Common myeloid progenitor, CD34-positive (primary cell): ENCODE measurements around the gene KCNMA1.

ENCODE experiments used
- CTCF ChIA-PET: fragments of 350-600 bp; sonication (Branson Sonifier 250); formaldehyde crosslinking; loops from one replicate; lab custom pipeline; 2021; ENCODE audit warnings: antibody characterized with exemption; lab: Charles Lee
- POLR2A ChIA-PET: fragments of 350-600 bp; sonication (Branson Sonifier 250); formaldehyde crosslinking; loops from one replicate; lab custom pipeline; 2021; ENCODE audit warnings: antibody characterized with exemption; lab: Charles Lee
- DNase-seq, 3 donors: peaks; one replicate each; pipeline versions ENCODE4 v3.0.0 to v3.0.0-alpha.2; 2013
- H3K27ac ChIP-seq, 2 experiments: 1 replicate in 1 of 2; 2 replicates in 1 of 2; pipeline ENCODE4 v1.7.0; 2013; ENCODE audit warnings: inconsistent platforms in 2 of 2, low read length in 2 of 2, mild to moderate bottlenecking in 2 of 2, low read depth in 1 of 2, moderate library complexity in 1 of 2; ENCODE audit not compliant: severe bottlenecking in 2 of 2, insufficient read depth in 1 of 2, poor library complexity in 1 of 2
- H3K27me3 ChIP-seq, 5 experiments: replicated peaks in 2 of 5; 1 replicate in 3 of 5; 2 replicates in 2 of 5; pipeline versions ENCODE4 v1.6.1 to v1.7.0; 2013; ENCODE audit warnings: low read length in 4 of 5, mild to moderate bottlenecking in 2 of 5, moderate library complexity in 2 of 5, inconsistent platforms in 1 of 5; ENCODE audit not compliant: insufficient read depth in 5 of 5, control insufficient read depth in 4 of 5
- H3K36me3 ChIP-seq, 4 experiments: 1 replicate in 2 of 4; 2 replicates in 2 of 4; pipeline versions ENCODE4 v1.6.1 to v1.7.0; 2013; ENCODE audit warnings: low read length in 3 of 4, control low read depth in 1 of 4, mild to moderate bottlenecking in 1 of 4; ENCODE audit not compliant: control insufficient read depth in 4 of 4, insufficient read depth in 4 of 4
- H3K4me1 ChIP-seq, 4 experiments: 1 replicate in 3 of 4; 2 replicates in 1 of 4; pipeline versions ENCODE4 v1.6.1 to v1.7.1; 2013; ENCODE audit warnings: low read length in 3 of 4, mild to moderate bottlenecking in 3 of 4, control low read depth in 1 of 4, inconsistent platforms in 1 of 4, moderate library complexity in 1 of 4; ENCODE audit not compliant: control insufficient read depth in 4 of 4, insufficient read depth in 4 of 4; ENCODE audit errors: control extremely low read depth in 1 of 4
- H3K4me3 ChIP-seq, 7 experiments: 1 replicate in 4 of 7; 2 replicates in 3 of 7; pipeline versions ENCODE4 v1.5.1 to v1.7.0; 2013; ENCODE audit warnings: mild to moderate bottlenecking in 7 of 7, low read length in 6 of 7, moderate library complexity in 6 of 7, inconsistent platforms in 2 of 7, low read depth in 2 of 7, control low read depth in 1 of 7; ENCODE audit not compliant: insufficient read depth in 4 of 7, control insufficient read depth in 1 of 7; ENCODE audit errors: extremely low read depth in 1 of 7
- H3K9me3 ChIP-seq, 5 experiments: 1 replicate in 4 of 5; 2 replicates in 1 of 5; pipeline versions ENCODE4 v1.6.1 to v1.7.1; 2013; ENCODE audit warnings: low read length in 4 of 5, mild to moderate bottlenecking in 2 of 5, inconsistent platforms in 1 of 5, low read depth in 1 of 5, moderate library complexity in 1 of 5; ENCODE audit not compliant: control insufficient read depth in 4 of 5, insufficient read depth in 2 of 5; ENCODE audit errors: control extremely low read depth in 1 of 5
- WGBS: methylation state at CpG from one replicate; pipeline ENCODE4 v1.1.5; 2013; ENCODE audit not compliant: insufficient coverage; 5-methylcytosine and 5-hydroxymethylcytosine counted together

KCNMA1 gene

DNA sequence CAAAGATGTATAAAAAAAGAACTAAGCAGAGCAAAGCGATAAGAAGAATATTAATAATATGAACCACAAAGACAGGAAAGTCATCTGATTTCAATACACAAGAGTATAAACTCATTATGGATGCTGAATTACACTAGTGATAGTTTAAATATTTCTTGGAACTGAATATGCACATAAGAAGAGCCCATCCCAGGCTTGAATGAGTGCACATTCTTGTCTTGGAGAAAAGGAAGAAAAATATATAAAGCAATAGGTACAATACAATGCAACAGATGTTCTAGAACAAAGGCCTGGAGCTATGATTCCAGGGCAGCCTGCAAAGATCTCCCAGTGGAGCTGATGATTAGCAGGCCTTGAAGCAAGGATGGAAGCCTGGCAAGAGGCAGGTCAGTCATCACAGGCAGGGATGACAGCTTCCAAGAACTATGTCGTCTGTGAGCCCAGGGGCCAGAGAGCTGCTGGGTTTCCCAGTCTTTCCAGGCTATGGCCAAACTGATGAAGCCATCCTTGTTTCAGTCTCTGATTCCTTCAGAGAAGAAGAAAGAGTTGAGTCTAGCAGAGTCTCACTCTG, 277.6 kb downstream of the KCNMA1 start:
- POLR2A ChIA-PET, result no interaction called here
- Histone ChIP-seq H3K4me1 (no peaks in the 10 kb centered on the region), H3K27ac (no peak overlapping the region), H3K9me3 (peaks cover 0 to 3% (median 0%) of the 10 kb centered on the region in 5 experiments), H3K27me3 (peaks cover 0 to 19% (median 4%) of the 10 kb centered on the region in 5 experiments), H3K36me3 (no peaks in the 10 kb centered on the region), H3K4me3 (no peak overlapping the region)
- WGBS, result 100% methylated on average over 1 of the region's 2 CpGs
- DNase-seq, result no peak
- CTCF ChIA-PET, result no interaction called here

DNA sequence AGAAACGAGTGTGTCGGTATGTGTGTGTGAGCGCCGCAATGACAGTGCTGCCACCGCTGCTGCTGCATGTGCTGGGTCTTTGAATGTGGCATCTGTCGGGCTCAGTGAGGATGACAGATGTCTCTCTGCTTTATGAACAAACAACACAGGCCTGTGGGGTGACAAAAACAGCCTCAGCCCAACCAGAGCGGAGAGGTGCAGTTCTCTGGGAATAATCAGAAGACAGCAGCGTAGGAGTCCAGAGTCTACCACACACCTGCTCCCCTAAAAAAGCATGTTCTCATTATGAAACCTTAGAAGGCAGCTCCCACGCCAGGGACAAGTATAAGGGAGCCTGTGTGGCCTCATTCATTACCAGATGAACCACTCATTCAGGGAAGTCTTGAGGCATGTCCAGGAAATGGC, 278.3 kb downstream of the KCNMA1 start:
- no peak overlapping the region for H3K4me3 ChIP-seq
- no peak overlapping the region for H3K27ac ChIP-seq
- WGBS, result 94% methylated on average over 9 of the region's 9 CpGs
- ChIA-PET POLR2A (no interaction called here), CTCF (no interaction called here)
- H3K36me3 ChIP-seq, result no peaks in the 10 kb centered on the region
- no peak for DNase-seq
- peaks cover 0 to 3% (median 0%) of the 10 kb centered on the region in 5 experiments for H3K9me3 ChIP-seq
- no peaks in the 10 kb centered on the region for H3K4me1 ChIP-seq
- peaks cover 0 to 15% (median 4%) of the 10 kb centered on the region in 5 experiments for H3K27me3 ChIP-seq

DNA sequence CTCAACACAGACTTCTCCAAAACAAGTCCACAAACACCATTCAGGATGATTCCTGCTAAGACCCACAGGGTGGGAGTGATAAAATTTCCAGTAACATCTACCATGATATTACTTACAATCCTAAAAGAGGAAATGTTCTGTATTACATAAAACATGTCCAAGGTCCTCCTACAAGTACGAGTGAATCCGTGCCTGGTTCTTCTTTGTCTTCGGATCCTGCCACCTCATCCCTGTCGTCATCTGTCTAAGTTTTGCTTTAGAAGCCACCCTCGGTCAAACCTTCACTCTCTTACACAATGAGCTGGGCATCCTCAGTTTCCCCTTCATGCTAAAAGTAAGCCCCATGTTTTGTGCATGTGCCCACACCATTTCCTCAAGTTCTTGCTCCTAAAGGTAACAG, 279.0 kb downstream of the KCNMA1 start:
- DNase-seq, result no peak
- Histone ChIP-seq H3K4me1 (no peaks in the 10 kb centered on the region), H3K36me3 (no peaks in the 10 kb centered on the region), H3K27me3 (peaks cover 0 to 14% (median 4%) of the 10 kb centered on the region in 5 experiments), H3K9me3 (peaks cover 0 to 3% (median 0%) of the 10 kb centered on the region in 5 experiments), H3K4me3 (no peak overlapping the region), H3K27ac (no peak overlapping the region)
- ChIA-PET CTCF (interaction anchor here (1.5 kb wide), 1 partner anchor 36 kb away, joined by 3 read pairs; no protein-coding TSS in a partner anchor), POLR2A (no interaction called here)
- 97% methylated on average over 5 of the region's 5 CpGs for WGBS

DNA sequence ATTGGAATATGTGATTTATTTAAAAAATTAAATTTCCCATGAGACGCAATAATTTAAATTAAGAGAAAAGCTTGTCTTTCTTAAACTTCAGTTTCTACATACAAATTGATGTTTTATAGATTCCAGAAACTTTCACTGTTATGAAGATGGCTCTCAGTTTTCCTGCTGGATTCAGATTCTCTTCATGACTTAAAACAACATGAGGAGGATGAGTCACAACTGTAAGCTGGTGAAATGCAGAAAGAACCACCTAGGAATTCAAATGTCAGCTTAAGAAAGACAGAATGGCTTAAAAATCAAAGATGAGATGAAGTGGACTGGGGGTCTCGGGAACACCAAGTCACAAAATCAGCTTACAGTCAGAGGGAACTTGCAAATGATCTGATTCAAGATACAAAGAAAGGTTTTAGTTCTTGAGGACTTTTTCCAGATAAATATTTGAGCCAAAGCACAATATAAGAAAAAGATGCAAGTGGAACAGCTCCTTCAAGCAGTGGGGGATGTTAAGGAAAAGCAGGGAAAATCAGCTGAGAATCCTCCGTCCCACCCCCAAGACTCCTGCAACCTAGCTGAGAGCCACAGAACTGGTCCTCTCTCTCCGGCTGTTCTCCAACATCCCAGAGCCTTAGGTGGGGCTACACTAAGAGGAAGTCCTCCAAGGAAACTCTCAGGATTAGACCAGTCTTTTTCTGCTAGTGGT, 279.8 kb downstream of the KCNMA1 start:
- Histone ChIP-seq H3K4me3 (no peak overlapping the region), H3K27ac (no peak overlapping the region), H3K9me3 (peaks cover 0 to 3% (median 0%) of the 10 kb centered on the region in 5 experiments), H3K36me3 (no peaks in the 10 kb centered on the region), H3K27me3 (peaks cover 0 to 9% (median 4%) of the 10 kb centered on the region in 5 experiments), H3K4me1 (no peaks in the 10 kb centered on the region)
- no peak for DNase-seq
- 89% methylated on average over 2 of the region's 4 CpGs for WGBS
- ChIA-PET CTCF (interaction anchor here (1.5 kb wide), 1 partner anchor 37 kb away, joined by 3 read pairs; no protein-coding TSS in a partner anchor), POLR2A (no interaction called here)

DNA sequence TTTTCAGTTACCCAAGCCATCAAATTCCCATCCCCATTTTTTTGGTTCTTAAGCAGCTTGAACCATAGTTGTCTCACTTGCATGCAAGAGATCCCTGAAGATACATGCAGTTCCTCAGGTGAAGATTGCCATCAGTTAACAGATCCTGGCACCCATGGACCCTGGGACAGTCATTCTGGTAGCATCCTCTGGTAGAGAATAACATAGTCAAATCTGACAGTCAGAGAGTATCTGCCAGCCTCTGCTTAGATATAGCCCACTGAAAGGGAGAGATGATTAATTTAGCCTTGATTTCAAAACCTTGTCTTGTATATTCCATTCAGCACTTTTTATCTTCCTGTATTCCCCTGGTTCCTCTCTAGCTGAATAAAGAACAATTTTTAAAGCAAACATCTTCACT, 280.4 kb downstream of the KCNMA1 start:
- Histone ChIP-seq H3K9me3 (peaks cover 0 to 3% (median 0%) of the 10 kb centered on the region in 5 experiments), H3K27ac (no peak overlapping the region), H3K27me3 (peaks cover 0 to 8% (median 4%) of the 10 kb centered on the region in 5 experiments), H3K36me3 (no peaks in the 10 kb centered on the region), H3K4me1 (no peaks in the 10 kb centered on the region), H3K4me3 (no peak overlapping the region)
- ChIA-PET CTCF (interaction anchor here (1.5 kb wide), 1 partner anchor 38 kb away, joined by 3 read pairs; no protein-coding TSS in a partner anchor), POLR2A (no interaction called here)
- no peak for DNase-seq

DNA sequence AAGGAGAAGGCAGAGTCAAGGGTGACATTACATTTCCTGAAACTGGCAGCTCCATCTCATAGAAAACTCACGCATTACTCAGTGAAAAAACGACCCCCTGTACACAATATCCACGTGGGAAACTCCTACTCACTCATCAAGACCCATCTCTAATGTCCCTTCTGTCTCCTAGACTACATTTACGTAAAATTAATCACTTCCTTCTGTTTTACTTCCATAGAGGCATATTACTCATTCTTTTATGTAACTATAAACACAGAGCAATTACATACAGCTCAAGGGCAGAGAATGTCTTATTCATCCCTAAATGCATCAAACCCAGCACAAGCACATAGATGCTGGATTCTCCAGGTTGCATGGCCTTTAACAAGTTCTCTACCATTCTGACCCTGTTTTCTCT, 281.8 kb downstream of the KCNMA1 start:
- Histone ChIP-seq H3K27me3 (peaks cover 0 to 8% (median 4%) of the 10 kb centered on the region in 5 experiments), H3K9me3 (no peaks in the 10 kb centered on the region), H3K4me3 (no peak overlapping the region), H3K27ac (no peak overlapping the region), H3K4me1 (no peaks in the 10 kb centered on the region), H3K36me3 (no peaks in the 10 kb centered on the region)
- DNase-seq, result no peak
- WGBS, result 68% methylated on average over 4 of the region's 4 CpGs
- CTCF ChIA-PET, result no interaction called here
- POLR2A ChIA-PET, result no interaction called here

DNA sequence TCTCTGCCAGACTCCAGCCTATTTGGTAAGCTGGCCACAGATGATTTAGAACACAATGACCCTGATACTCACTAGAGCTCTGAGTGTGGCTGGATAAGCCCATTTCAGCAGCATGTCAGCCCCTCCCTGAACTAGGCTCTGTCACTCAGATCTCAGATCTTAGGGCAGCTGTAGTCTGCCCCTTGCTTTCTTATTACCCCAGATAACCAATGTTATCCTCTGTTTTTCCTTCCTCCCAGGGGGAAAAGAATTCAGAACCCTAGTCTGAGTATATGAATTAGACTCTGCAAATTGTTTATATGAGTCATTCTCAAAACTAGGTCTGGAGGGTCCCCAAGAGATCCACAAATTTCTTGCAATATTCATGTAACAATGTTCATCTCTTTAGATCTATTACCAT, 286.2 kb downstream of the KCNMA1 start:
- Histone ChIP-seq H3K4me1 (no peaks in the 10 kb centered on the region), H3K9me3 (no peaks in the 10 kb centered on the region), H3K4me3 (no peak overlapping the region), H3K36me3 (no peaks in the 10 kb centered on the region), H3K27ac (no peak overlapping the region), H3K27me3 (peaks cover 0 to 2% (median 0%) of the 10 kb centered on the region in 5 experiments)
- POLR2A ChIA-PET, result no interaction called here
- DNase-seq, result no peak
- CTCF ChIA-PET, result no interaction called here
